NCI-H524 (cell line): ENCODE results near the gene ZBTB7C.

Experiments
- DNase-seq, 2 experiments: peaks; one replicate each; lab custom pipeline; 2025; lab: John Stamatoyannopoulos, UW

Gene ZBTB7C

DNA sequence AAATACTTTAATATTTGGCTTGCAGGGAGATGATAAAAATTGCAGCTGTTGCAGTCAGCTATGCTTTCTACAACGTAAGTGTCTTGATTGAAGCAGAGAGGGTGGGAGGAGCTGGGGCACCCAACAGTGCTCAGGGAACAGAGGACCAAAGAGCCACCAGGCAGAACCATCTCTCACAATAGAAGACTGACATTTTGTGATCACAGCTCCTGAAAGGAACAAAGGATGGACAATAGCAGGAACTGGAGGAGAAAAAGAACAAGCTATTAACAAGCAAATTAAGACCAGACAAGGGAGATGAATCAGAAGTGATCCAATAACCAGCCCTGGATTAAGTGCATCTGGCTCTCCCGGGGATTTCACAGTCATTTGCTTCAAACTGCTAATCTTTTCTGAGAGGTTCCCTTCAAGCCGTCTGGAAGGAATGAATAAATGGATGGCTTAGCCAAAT, 413.1 kb downstream of the ZBTB7C start:
- peak; percentile 89 to 96 for DNase-seq

DNA sequence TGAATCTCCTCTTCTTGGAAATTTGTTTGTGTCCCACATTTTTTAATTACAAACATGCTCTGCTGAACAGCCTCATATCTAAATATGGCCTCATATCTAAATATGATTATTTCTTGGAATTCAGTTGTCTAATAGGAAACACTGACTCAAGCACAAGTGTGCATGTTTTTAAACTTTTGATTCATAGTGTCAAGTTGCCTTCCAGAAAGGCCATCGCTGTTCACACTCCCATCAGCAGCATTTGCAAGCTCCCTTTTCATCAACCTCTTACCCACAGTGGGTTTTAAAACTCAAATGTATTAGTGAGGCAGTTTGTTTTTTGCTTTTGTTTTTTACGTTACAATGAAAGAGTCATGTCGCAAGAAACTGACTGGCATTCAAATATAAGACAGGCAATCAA, 413.5 kb downstream of the ZBTB7C start:
- DNase-seq = no peak

GRCh38 chr18:47993409-47993808, 415.8 kb downstream of the ZBTB7C start:
- DNase-seq = no peak

DNA sequence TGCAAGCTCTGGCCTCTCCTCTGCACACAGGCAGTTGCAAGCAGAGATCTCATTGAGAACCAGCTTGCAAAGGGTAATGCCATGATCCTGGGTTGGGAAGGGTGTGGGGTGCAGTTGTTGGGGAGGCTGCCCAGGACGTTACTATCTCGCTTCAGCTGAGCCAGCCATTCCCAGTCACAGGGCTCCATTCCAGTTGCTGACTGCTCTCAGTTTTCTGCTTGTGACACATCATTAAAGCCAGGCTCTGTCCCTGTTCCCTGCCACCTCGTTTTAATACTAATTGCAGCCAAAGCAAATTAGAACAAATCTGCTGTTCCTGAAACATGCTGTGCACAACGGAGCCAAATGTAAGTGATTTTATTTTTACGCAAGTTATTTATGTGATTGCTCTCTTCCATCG, 416.2 kb downstream of the ZBTB7C start:
- no peak for DNase-seq

DNA sequence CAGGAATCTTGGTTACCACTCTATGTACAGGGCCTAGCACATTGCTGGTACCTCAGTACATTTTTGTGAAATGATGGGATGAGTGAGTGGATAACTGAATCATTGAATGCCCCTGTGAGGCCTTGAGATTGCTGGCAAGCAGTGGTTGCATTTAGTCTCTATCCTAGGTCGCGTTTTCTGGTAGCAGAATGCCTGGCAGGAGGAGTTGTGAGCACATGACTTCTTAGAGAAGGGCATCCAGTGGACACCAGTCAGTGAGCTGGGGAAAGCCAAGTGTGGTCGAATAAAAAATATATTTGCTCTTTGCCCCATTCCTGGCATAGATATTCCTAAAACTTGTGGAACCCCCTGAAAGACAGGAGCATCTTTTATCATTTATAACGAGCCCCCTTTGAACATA, 416.9 kb downstream of the ZBTB7C start:
- no peak for DNase-seq

GRCh38 chr18:47990981-47991380, 418.2 kb downstream of the ZBTB7C start:
- peak; percentile 97 for DNase-seq

- DNase-seq = peak in 1 of 2 experiments; percentile 23
Observed at GRCh38 chr18:47987388-47987699, 421.8 kb downstream of the ZBTB7C start.

DNA sequence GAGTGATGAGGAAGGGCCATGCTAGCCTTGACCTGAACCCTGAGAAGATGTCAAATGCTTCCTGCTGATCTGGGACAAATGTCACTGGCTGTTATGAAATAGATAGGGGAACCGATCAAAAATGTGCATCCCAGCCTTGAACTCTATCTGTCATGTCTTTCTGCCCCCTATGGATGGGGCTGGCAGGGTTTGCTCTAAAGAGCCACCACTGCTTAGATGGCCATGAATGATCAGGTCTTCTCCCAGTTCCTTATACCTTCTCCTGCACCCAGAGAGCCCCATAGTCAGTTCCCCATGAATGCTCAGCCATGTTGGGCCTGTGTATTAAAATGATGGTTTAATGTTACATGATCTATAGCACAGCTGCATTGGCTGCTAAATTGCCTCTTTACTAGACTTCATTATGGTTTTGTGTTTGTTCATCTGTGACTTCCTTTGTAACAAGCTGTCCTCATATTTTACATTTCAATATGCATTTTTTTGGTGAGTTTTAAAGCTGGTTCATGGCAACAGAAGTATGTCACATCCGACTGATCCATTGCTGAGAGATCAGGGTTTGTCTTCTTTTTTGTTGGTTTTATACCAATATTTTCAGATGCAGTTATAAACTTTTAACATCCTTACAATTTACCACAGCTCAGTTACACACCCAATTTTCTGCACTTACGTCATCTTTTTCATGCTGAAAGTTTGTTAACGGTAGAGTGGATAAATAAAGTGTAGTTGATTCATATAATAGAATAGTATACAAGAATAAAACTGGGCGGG, 422.4 kb downstream of the ZBTB7C start:
- DNase-seq = peak; percentile 49 to 87

- no peak for DNase-seq
Observed at GRCh38 chr18:47985866-47986265, 423.3 kb downstream of the ZBTB7C start.

GRCh38 chr18:47984991-47985390, 424.2 kb downstream of the ZBTB7C start:
- no peak for DNase-seq

DNA sequence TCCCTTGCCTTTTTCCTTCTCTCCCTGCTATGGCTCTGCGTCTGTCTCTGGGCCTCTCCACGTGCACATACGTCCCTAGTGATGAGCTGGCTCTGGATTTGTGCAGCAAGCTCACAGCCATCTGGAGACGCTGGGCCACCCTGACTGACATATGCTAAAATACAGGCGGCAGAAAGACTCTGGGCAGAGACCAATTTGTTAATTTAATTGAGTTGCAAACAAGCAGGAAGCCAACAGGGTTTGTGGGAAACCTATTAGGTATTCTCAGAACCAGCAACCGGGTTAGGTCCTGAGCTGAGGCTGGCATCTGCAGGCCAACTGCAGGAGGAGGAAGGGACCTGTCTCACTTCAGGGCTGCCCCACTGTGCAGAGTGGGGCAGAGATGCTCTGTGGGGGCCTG, 425.2 kb downstream of the ZBTB7C start:
- DNase-seq = peak; percentile 74 to 92

DNA sequence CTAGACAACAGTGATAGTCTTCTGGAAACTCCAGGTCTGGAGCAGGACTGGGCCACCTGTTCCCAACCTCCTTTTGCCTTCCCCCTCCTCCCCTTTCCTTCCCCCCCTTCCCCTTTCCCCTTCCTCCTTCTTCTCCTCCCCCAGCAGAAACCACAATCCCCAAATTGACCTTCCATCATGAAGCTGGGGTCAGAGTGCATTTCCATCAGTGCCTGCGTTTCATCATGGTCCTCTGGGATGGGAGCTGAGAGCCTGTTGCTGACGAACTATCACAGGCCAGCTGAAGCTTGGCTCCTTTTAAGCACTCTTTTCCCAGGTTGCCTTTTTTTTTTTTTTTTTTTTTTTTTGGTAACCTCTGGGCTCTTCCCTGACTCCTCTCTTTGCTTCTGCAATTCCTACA, 426.1 kb downstream of the ZBTB7C start:
- DNase-seq = no peak

DNA sequence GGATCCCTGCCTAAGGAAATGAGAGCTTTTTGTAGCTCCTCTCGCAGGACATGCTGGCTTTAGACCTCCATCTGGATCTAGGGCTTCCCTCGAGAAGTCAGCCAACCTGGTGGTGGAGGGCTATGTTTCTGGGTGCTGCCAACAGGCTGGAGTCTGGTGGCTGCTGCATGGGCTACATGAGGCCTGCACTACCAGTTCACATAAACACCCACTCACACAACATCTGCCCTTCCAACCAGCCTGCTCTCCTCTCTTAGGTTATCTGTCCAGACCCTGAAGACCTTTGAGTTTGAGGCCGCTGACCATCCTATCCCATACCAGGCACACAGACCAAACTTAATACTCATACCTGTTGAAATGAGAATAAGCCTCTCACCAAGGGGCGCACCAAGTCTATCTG, 427.4 kb downstream of the ZBTB7C start:
- no peak for DNase-seq

DNA sequence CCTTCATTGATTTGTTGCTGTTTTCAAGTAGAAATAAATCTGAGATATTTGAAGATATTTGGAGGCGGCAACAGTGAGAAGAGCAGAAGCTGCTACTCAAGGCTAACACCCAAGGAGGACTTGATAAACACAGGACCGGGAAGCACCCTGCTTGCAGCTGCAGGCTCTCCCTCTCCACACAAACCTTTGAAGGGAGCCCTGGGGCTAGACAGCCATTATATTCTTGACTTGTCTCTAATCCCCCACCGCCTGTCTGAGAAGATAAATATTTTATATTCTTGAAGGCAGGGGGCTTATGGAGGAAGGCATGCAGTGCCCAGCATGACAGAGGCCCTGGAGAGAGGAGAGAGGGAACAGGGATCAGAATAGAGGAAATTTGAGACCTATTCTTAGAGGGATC, 427.9 kb downstream of the ZBTB7C start:
- no peak for DNase-seq

DNA sequence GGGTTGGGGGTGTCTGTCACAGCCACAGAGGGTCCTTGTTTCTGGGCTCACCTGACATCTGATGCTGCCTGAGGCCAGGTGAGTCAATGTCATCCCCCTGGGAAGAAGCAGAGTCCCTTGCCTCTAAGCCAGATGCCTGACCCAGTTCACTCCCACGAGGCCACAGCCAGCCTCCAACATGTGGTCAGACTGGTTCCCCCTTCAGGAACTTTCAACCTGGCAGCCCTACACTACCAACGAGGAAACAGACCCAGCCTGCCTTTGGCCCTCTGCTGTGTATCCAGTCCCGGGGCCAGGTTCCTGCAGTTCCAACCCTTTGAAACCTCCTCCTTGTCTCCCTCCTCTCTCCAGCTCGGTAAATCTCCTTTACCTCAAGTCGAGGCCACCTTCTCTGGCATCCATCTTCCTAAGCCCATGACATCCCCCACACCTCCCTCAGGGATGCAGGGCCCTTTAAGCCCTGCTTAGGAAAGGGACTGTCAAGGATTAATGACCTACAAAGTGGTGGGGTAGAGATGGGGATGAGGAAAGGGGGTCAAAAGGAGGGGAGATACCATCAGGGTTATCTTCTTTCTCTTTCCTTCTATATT, 429.5 kb downstream of the ZBTB7C start:
- DNase-seq = no peak

DNA sequence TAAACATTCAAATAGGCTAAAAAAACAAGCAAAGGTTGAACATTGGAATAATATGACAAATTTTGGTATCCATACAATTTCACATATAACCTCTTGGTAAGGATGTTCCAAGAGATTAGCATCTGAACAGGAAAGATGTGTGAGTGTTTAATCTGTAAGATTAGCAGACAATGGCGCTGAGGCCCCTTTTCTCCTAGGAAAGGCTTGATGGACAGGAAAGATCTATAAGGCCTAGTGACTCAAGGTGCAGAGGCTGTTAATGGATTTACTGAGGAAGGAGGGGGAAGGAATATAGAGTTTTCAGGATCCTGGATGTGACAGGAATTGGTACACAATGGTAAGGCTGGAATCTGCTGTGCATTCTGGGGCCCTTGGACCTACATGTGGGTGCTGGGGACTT, 430.6 kb downstream of the ZBTB7C start:
- DNase-seq = no peak

GRCh38 chr18:47978141-47978540, 431.0 kb downstream of the ZBTB7C start:
- no peak for DNase-seq
